ENCODE measurements around the gene GALNS.

The GALNS gene

DNA sequence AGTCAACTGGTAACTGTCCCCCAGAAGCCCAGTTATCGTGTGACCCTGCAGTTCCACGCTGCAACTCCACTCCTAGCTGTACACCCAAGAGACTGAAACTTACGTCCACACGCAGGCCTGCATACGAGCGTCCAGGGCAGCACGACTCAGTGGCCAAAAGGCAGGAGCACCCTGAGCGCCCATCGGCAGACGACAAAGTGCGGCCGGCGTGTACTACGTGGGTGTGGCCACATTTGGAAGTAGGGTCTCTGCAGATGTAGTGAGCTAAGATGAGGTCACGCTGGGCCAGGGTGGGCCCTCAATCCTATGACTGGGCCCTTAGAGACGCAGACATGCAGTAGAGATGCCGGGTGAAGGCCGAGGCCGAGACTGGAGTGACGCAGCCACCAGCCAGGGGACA lies 13.5 kb downstream of the GALNS start:
- TF ChIP-seq, protein P1, sequence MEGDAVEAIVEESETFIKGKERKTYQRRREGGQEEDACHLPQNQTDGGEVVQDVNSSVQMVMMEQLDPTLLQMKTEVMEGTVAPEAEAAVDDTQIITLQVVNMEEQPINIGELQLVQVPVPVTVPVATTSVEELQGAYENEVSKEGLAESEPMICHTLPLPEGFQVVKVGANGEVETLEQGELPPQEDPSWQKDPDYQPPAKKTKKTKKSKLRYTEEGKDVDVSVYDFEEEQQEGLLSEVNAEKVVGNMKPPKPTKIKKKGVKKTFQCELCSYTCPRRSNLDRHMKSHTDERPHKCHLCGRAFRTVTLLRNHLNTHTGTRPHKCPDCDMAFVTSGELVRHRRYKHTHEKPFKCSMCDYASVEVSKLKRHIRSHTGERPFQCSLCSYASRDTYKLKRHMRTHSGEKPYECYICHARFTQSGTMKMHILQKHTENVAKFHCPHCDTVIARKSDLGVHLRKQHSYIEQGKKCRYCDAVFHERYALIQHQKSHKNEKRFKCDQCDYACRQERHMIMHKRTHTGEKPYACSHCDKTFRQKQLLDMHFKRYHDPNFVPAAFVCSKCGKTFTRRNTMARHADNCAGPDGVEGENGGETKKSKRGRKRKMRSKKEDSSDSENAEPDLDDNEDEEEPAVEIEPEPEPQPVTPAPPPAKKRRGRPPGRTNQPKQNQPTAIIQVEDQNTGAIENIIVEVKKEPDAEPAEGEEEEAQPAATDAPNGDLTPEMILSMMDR (IDR thresholded peaks at IDR 0.05; ENCODE audit: insufficient read depth, low read length, poor library complexity, severe bottlenecking), result no peak
- TF ChIP-seq EZH2phosphoT487 (conservative IDR thresholded peaks at IDR 0.05; ENCODE audit: low read length), result no peak
- Histone ChIP-seq H4K20me1 (ENCODE audit: low read depth, low read length) (no peaks in the 10 kb centered on the region), H3K4me3 (ENCODE audit: insufficient read depth, low read length, poor library complexity, severe bottlenecking) (no peak overlapping the region), H3K27me3 (ENCODE audit: low read length) (no peaks in the 10 kb centered on the region), H3K9ac (ENCODE audit: low read length) (no peak overlapping the region), H3K9me2 (replicated peaks; ENCODE audit: insufficient read depth, low read length) (no peaks in the 10 kb centered on the region), H3K36me3 (ENCODE audit: low read length) (no peaks in the 10 kb centered on the region), H3K27ac (ENCODE audit: low read depth, low read length) (no peak overlapping the region), H3K79me2 (ENCODE audit: insufficient read depth, low read length) (no peaks in the 10 kb centered on the region), H3F3A (ENCODE audit: insufficient read depth) (no peaks in the 10 kb centered on the region), H3K4me2 (ENCODE audit: low read depth, low read length, poor library complexity, severe bottlenecking) (no peak overlapping the region), H3K9me3 (ENCODE audit: insufficient read depth, low read length) (no peaks in the 10 kb centered on the region), H2AFZ (ENCODE audit: low read depth, low read length, severe bottlenecking) (no peak overlapping the region)

- Histone ChIP-seq H3K4me2 (ENCODE audit: low read depth, low read length, poor library complexity, severe bottlenecking) (no peak overlapping the region), H3K9ac (ENCODE audit: low read length) (no peak overlapping the region), H2AFZ (ENCODE audit: low read depth, low read length, severe bottlenecking) (no peak overlapping the region), H3K9me2 (replicated peaks; ENCODE audit: insufficient read depth, low read length) (no peaks in the 10 kb centered on the region), H3K27ac (ENCODE audit: low read depth, low read length) (no peak overlapping the region), H3K9me3 (ENCODE audit: insufficient read depth, low read length) (no peaks in the 10 kb centered on the region), H3K4me3 (ENCODE audit: insufficient read depth, low read length, poor library complexity, severe bottlenecking) (no peak overlapping the region), H3K36me3 (ENCODE audit: low read length) (no peaks in the 10 kb centered on the region), H4K20me1 (ENCODE audit: low read depth, low read length) (no peaks in the 10 kb centered on the region), H3K27me3 (ENCODE audit: low read length) (no peaks in the 10 kb centered on the region), H3K79me2 (ENCODE audit: insufficient read depth, low read length) (no peaks in the 10 kb centered on the region), H3F3A (ENCODE audit: insufficient read depth) (no peaks in the 10 kb centered on the region)
- no peak for TF ChIP-seq EZH2phosphoT487 (conservative IDR thresholded peaks at IDR 0.05; ENCODE audit: low read length)
- TF ChIP-seq, protein P1 (IDR thresholded peaks at IDR 0.05; ENCODE audit: insufficient read depth, low read length, poor library complexity, severe bottlenecking), result no peak
Observed at GRCh38 chr16:88842806-88843205, 13.9 kb downstream of the GALNS start.

- no peak for TF ChIP-seq EZH2phosphoT487 (conservative IDR thresholded peaks at IDR 0.05; ENCODE audit: low read length)
- TF ChIP-seq, protein P1 (IDR thresholded peaks at IDR 0.05; ENCODE audit: insufficient read depth, low read length, poor library complexity, severe bottlenecking), result no peak
- no peaks in the 10 kb centered on the region for H3K79me2 ChIP-seq (ENCODE audit: insufficient read depth, low read length)
- H3K4me2 ChIP-seq (ENCODE audit: low read depth, low read length, poor library complexity, severe bottlenecking), result no peak overlapping the region
- H2AFZ ChIP-seq (ENCODE audit: low read depth, low read length, severe bottlenecking), result no peak overlapping the region
- no peaks in the 10 kb centered on the region for H3K27me3 ChIP-seq (ENCODE audit: low read length)
- no peak overlapping the region for H3K27ac ChIP-seq (ENCODE audit: low read depth, low read length)
- H3F3A ChIP-seq (ENCODE audit: insufficient read depth), result no peaks in the 10 kb centered on the region
- no peaks in the 10 kb centered on the region for H3K9me2 ChIP-seq (replicated peaks; ENCODE audit: insufficient read depth, low read length)
- H3K36me3 ChIP-seq (ENCODE audit: low read length), result no peaks in the 10 kb centered on the region
- no peaks in the 10 kb centered on the region for H4K20me1 ChIP-seq (ENCODE audit: low read depth, low read length)
- H3K9me3 ChIP-seq (ENCODE audit: insufficient read depth, low read length), result no peaks in the 10 kb centered on the region
- H3K4me3 ChIP-seq (ENCODE audit: insufficient read depth, low read length, poor library complexity, severe bottlenecking), result no peak overlapping the region
- no peak overlapping the region for H3K9ac ChIP-seq (ENCODE audit: low read length)
Observed at GRCh38 chr16:88842308-88842756, 14.4 kb downstream of the GALNS start.

All from SU-DHL-6 (cell line).